Activated CD4-positive, alpha-beta T cell treated with anti-CD3 and anti-CD28 coated beads, Interleukin-2, amount 50 U/mL, for 4 hours (primary cell): ENCODE results near the gene TRAF1.

Experiments
- DNase-seq, 2 experiments: peaks; one replicate each; pipeline ENCODE4 v3.0.0-alpha.2; 2020

TRAF1 gene

GRCh38 chr9:120904061-120904977 lies 22.3 kb downstream of the TRAF1 start:
- DNase-seq, result no peak

- DNase-seq, result no peak
Measured at GRCh38 chr9:120902569-120903535, 23.7 kb downstream of the TRAF1 start.

- DNase-seq, result no peak
Measured at GRCh38 chr9:120901755-120902568, 24.6 kb downstream of the TRAF1 start.

GRCh38 chr9:120900824-120901223 lies 25.8 kb downstream of the TRAF1 start:
- DNase-seq, result no peak

GRCh38 chr9:120899490-120900068 lies 27.0 kb downstream of the TRAF1 start:
- no peak for DNase-seq

- DNase-seq, result no peak
Measured at GRCh38 chr9:120898396-120898795, 28.2 kb downstream of the TRAF1 start.

GRCh38 chr9:120895951-120896350 lies 30.6 kb downstream of the TRAF1 start:
- no peak for DNase-seq

GRCh38 chr9:120894321-120895148 lies 32.1 kb downstream of the TRAF1 start:
- DNase-seq, result no peak

- DNase-seq, result no peak
Measured at GRCh38 chr9:120893611-120894307, 32.8 kb downstream of the TRAF1 start.

- peak; percentile 51 to 63 for DNase-seq
Measured at GRCh38 chr9:120892748-120893610, 33.6 kb downstream of the TRAF1 start.

GRCh38 chr9:120891884-120892747 lies 34.5 kb downstream of the TRAF1 start:
- DNase-seq, result no peak

- peak; percentile 57 to 58 for DNase-seq
Measured at GRCh38 chr9:120891245-120891883, 35.2 kb downstream of the TRAF1 start.

- DNase-seq, result no peak
Measured at GRCh38 chr9:120890320-120891244, 36.0 kb downstream of the TRAF1 start.

- no peak for DNase-seq
Measured at GRCh38 chr9:120889606-120890271, 36.9 kb downstream of the TRAF1 start.

GRCh38 chr9:120888626-120889025 lies 38.0 kb downstream of the TRAF1 start:
- no peak for DNase-seq

- no peak for DNase-seq
Measured at GRCh38 chr9:120886490-120886967, 40.1 kb downstream of the TRAF1 start.
